Liver (tissue), 9 donors: Measurements from ENCODE around the gene RASEF. TPM values are rescaled to one million over a fixed set of nuclear protein-coding genes. Genes with fewer than 3 reads are reported as not detected.

Experiments used
- DNase-seq: peaks from one replicate; pipeline ENCODE4 v3.0.0-alpha.2; 2017; ENCODE audit warnings: low spot score
- H3K27ac ChIP-seq, 2 donors: one replicate each; pipeline ENCODE4 v1.7.0; 2013; ENCODE audit warnings: inconsistent platforms in 2 of 2, low read length in 2 of 2, control low read depth in 1 of 2, low read depth in 1 of 2, mild to moderate bottlenecking in 1 of 2
- H3K27me3 ChIP-seq, 4 donors: one replicate each; pipeline versions ENCODE4 v1.6.1 to v1.7.0; 2013; ENCODE audit warnings: low read length in 3 of 4, inconsistent platforms in 1 of 4, mild to moderate bottlenecking in 1 of 4, moderate library complexity in 1 of 4; ENCODE audit not compliant: control insufficient read depth in 4 of 4, insufficient read depth in 4 of 4
- H3K36me3 ChIP-seq, 4 donors: one replicate each; pipeline versions ENCODE4 v1.6.1 to v1.7.0; 2013; ENCODE audit warnings: low read length in 3 of 4, mild to moderate bottlenecking in 3 of 4, low read depth in 1 of 4, moderate library complexity in 1 of 4; ENCODE audit not compliant: control insufficient read depth in 4 of 4, insufficient read depth in 3 of 4
- H3K4me1 ChIP-seq, 4 donors: one replicate each; pipeline versions ENCODE4 v1.6.1 to v1.7.0; 2013; ENCODE audit warnings: low read length in 3 of 4, mild to moderate bottlenecking in 3 of 4, moderate library complexity in 1 of 4; ENCODE audit not compliant: control insufficient read depth in 4 of 4, insufficient read depth in 4 of 4
- H3K4me3 ChIP-seq, 3 donors: one replicate each; pipeline versions ENCODE4 v1.6.1 to v1.7.0; 2013; ENCODE audit warnings: low read length in 3 of 3, control low read depth in 1 of 3, low read depth in 1 of 3, mild to moderate bottlenecking in 1 of 3
- H3K9ac ChIP-seq, 2 donors: one replicate each; pipeline ENCODE4 v1.7.0; 2013; ENCODE audit warnings: low read length in 2 of 2, mild to moderate bottlenecking in 2 of 2, moderate library complexity in 2 of 2, control low read depth in 1 of 2, low read depth in 1 of 2
- H3K9me3 ChIP-seq, 4 donors: one replicate each; pipeline versions ENCODE4 v1.6.1 to v1.7.0; 2013; ENCODE audit warnings: low read length in 3 of 4; ENCODE audit not compliant: control insufficient read depth in 4 of 4
- EGR1 ChIP-seq, 2 donors: IDR thresholded peaks; 2 replicates each; pipeline ENCODE4 v1.6.1; 2016 to 2018; ENCODE audit warnings: antibody characterized with exemption in 2 of 2, low read depth in 2 of 2
- FOXA1 ChIP-seq: IDR thresholded peaks from 2 replicates; pipeline ENCODE4 v1.6.1; 2016; ENCODE audit warnings: antibody characterized with exemption
- FOXA2 ChIP-seq: IDR thresholded peaks from 2 replicates; pipeline ENCODE4 v1.6.1; 2016; ENCODE audit warnings: antibody characterized with exemption
- HNF4A ChIP-seq, 2 donors: conservative IDR thresholded peaks; 2 replicates each; pipeline ENCODE4 v1.6.1; 2016; ENCODE audit warnings: antibody characterized with exemption in 2 of 2, mild to moderate bottlenecking in 2 of 2
- HNF4G ChIP-seq: IDR thresholded peaks from 2 replicates; pipeline ENCODE4 v1.6.1; 2016; ENCODE audit warnings: antibody characterized with exemption
- RAD21 ChIP-seq, 2 donors: IDR thresholded peaks; 2 replicates each; pipeline ENCODE4 v1.6.1; 2016; ENCODE audit warnings: antibody characterized with exemption in 2 of 2, mild to moderate bottlenecking in 2 of 2
- RXRA ChIP-seq, 2 donors: IDR thresholded peaks; 2 replicates each; pipeline ENCODE4 v1.6.1; 2017 to 2018; ENCODE audit warnings: antibody characterized with exemption in 2 of 2, mild to moderate bottlenecking in 1 of 2
- SP1 ChIP-seq: IDR thresholded peaks from 2 replicates; pipeline ENCODE4 v1.6.1; 2018; ENCODE audit warnings: antibody characterized with exemption, mild to moderate bottlenecking
- TAF1 ChIP-seq: conservative IDR thresholded peaks from 2 replicates; pipeline ENCODE4 v1.6.1; 2016; ENCODE audit warnings: antibody characterized with exemption, mild to moderate bottlenecking
- YY1 ChIP-seq: IDR thresholded peaks from 2 replicates; pipeline ENCODE4 v1.6.1; 2016; ENCODE audit warnings: antibody characterized with exemption, mild to moderate bottlenecking
- WGBS: extraction: QIAGEN DNeasy Blood & Tissue Kit; methylation state at CpG from one replicate; pipeline ENCODE4 v1.1.7; 2013; 5-methylcytosine and 5-hydroxymethylcytosine counted together
- polyA plus RNA-seq, 2 donors: library from polyadenylated mRNA; stranded (reverse) in 1 of 2; unstranded in 1 of 2; fragments of 200-250 nt in 1 of 2; fragments of >200 nt in 1 of 2; fragmentation: Nextera tagmentation in 1 of 2; extraction: Ambion mirVana in 1 of 2; gene quantifications; one replicate each; pipeline versions ENCODE4 v1.2.1 to v1.2.3, GENCODE V29; 2013 to 2015
- total RNA-seq, 2 donors: library from RNA; depleted of rRNA; stranded (reverse); fragments of >200 nt; gene quantifications; one replicate each; pipeline ENCODE4 v1.2.3, GENCODE V29; 2014
- TF ChIP-seq, protein P1 (sequence below): IDR thresholded peaks from 2 replicates; pipeline ENCODE4 v1.6.1; 2016; ENCODE audit warnings: antibody characterized with exemption
- TF ChIP-seq, protein P2 (sequence below): IDR thresholded peaks from 2 replicates; pipeline ENCODE4 v1.6.1; 2016; ENCODE audit warnings: antibody characterized with exemption
- TF ChIP-seq, protein P3 (sequence below): fragments of 150-350 bp; IDR thresholded peaks from 2 replicates; pipeline ENCODE4 v1.5.1; 2017; ENCODE audit warnings: improper control_type of control experiment, low read depth, low read length; ENCODE audit not compliant: missing input control
- donor health status: healthy.
- donor health status: healthy.
- donor health status: healthy.
- donor health status: healthy.
- donor health status: healthy.

Gene RASEF
- total and polyA plus RNA-seq, 4 donors, result 0.14 to 1.5 (median 0.39) TPM

DNA sequence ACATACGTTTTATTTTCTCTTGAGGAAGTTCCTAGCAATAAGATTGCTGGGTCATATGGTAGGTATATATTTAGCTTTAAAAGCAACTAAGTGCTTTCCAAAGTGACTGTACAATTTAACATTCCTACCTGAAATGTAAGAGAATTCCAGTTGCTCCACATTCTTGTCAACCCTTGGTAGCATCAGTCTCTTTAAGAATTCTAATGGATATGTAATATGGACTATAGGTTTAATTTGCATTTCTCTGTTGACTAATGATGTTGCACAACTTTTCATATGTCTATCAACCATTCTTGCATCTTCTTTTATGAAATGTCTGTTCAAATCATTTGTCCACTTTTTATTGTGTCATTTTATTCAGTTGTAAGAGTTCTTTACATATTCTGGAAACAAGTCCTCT lies 6.7 kb upstream of the RASEF start:
- DNase-seq, result no peak
- Histone ChIP-seq H3K4me3 (no peak overlapping the region), H3K9ac (no peak overlapping the region), H3K36me3 (no peaks in the 10 kb centered on the region), H3K27ac (no peak overlapping the region), H3K9me3 (peaks cover 0 to 1% (median 0%) of the 10 kb centered on the region in 4 donors), H3K4me1 (no peaks in the 10 kb centered on the region), H3K27me3 (no peaks in the 10 kb centered on the region)
- no peak for TF ChIP-seq FOXA2
- TF ChIP-seq TAF1, result no peak
- 70% methylated on average over 1 of the region's 1 CpG for WGBS

DNA sequence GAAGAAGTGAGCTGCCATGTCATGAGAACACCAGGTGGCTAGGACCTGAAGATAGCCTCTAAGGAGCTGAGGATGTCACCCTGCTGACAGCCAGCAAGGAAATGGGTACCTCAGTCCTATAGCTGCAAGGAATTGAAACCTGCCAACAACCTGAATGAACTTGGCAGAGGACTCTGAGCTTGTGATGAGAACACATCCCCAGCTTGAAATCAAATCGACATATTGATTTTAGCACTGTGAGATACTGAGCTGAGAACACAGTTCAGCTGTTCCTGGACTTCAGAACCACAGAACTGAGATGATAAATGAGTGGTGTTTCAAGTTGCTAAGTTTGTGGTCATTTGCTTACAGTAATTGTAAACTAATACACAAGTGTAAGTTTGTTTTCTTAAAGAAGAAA lies 5.5 kb upstream of the RASEF start:
- H3K9ac ChIP-seq, result no peak overlapping the region
- no peaks in the 10 kb centered on the region for H3K27me3 ChIP-seq
- peaks cover 0 to 3% (median under 1%) of the 10 kb centered on the region in 4 donors for H3K4me1 ChIP-seq
- DNase-seq, result no peak
- H3K36me3 ChIP-seq, result no peaks in the 10 kb centered on the region
- peaks cover 0 to 1% (median 0%) of the 10 kb centered on the region in 4 donors for H3K9me3 ChIP-seq
- no peak overlapping the region for H3K27ac ChIP-seq
- no peak overlapping the region for H3K4me3 ChIP-seq
- WGBS, result 30% methylated on average over 1 of the region's 1 CpG
- peak in 1 of 2 donors; percentile 5 for TF ChIP-seq HNF4A (conservative IDR thresholded peaks at IDR 0.05)
- TF ChIP-seq, protein P1, sequence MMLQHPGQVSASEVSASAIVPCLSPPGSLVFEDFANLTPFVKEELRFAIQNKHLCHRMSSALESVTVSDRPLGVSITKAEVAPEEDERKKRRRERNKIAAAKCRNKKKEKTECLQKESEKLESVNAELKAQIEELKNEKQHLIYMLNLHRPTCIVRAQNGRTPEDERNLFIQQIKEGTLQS, result no peak

DNA sequence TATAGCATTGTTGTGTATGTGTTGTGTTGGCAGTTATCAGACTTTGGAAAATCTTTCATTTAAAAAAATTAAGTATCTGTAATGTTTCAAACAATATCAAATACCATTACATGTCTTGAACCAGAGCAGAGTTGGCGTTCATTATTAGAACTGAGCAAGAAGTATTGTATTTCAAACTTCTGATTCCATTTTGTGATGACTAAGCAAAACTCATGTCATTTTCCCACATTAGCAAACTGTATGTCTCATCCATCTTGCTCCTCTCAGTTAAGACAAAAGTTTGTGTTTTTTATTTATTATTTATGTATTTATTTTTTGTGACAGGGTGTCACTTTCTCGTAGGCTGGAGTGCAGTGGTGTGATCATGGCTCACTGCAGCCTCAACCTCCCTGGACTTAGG lies 4.6 kb upstream of the RASEF start:
- Histone ChIP-seq H3K36me3 (no peaks in the 10 kb centered on the region), H3K4me3 (no peak overlapping the region), H3K9ac (no peak overlapping the region), H3K27me3 (peaks cover 0 to 8% (median 0%) of the 10 kb centered on the region in 4 donors), H3K9me3 (peaks cover 0 to 1% (median 0%) of the 10 kb centered on the region in 4 donors), H3K27ac (no peak overlapping the region), H3K4me1 (peaks cover 3 to 8% (median 7%) of the 10 kb centered on the region in 4 donors)
- no peak for TF ChIP-seq RAD21 (IDR thresholded peaks at IDR 0.05)
- no peak for TF ChIP-seq HNF4A (conservative IDR thresholded peaks at IDR 0.05)
- TF ChIP-seq, protein P2, sequence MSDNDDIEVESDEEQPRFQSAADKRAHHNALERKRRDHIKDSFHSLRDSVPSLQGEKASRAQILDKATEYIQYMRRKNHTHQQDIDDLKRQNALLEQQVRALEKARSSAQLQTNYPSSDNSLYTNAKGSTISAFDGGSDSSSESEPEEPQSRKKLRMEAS, result no peak
- TF ChIP-seq, protein P3, sequence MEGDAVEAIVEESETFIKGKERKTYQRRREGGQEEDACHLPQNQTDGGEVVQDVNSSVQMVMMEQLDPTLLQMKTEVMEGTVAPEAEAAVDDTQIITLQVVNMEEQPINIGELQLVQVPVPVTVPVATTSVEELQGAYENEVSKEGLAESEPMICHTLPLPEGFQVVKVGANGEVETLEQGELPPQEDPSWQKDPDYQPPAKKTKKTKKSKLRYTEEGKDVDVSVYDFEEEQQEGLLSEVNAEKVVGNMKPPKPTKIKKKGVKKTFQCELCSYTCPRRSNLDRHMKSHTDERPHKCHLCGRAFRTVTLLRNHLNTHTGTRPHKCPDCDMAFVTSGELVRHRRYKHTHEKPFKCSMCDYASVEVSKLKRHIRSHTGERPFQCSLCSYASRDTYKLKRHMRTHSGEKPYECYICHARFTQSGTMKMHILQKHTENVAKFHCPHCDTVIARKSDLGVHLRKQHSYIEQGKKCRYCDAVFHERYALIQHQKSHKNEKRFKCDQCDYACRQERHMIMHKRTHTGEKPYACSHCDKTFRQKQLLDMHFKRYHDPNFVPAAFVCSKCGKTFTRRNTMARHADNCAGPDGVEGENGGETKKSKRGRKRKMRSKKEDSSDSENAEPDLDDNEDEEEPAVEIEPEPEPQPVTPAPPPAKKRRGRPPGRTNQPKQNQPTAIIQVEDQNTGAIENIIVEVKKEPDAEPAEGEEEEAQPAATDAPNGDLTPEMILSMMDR, result no peak
- no peak for TF ChIP-seq TAF1
- no peak for TF ChIP-seq EGR1 (IDR thresholded peaks at IDR 0.05; ENCODE audit: low read depth in 2 of 2)
- TF ChIP-seq HNF4G, result no peak
- TF ChIP-seq, protein P1, result no peak
- no peak for TF ChIP-seq FOXA1
- TF ChIP-seq SP1, result no peak
- no peak for TF ChIP-seq FOXA2
- no peak for TF ChIP-seq RXRA (IDR thresholded peaks at IDR 0.05)
- TF ChIP-seq YY1, result no peak
- WGBS, result 90% methylated on average over 2 of the region's 2 CpGs
- DNase-seq, result no peak
